HTR-8/SVneo (cell line): ENCODE measurements around the gene PTPN21.

Experiments used
- DNase-seq: peaks from one replicate; pipeline ENCODE4 v3.0.0; 2011; ENCODE audit warnings: low spot score, mixed read lengths; ENCODE audit not compliant: insufficient read length
- FAIRE-seq: peaks from 2 replicates; lab custom pipeline; 2011; peaks lifted over from hg19 to GRCh38; lab: Jason Lieb, UNC

Gene PTPN21

DNA sequence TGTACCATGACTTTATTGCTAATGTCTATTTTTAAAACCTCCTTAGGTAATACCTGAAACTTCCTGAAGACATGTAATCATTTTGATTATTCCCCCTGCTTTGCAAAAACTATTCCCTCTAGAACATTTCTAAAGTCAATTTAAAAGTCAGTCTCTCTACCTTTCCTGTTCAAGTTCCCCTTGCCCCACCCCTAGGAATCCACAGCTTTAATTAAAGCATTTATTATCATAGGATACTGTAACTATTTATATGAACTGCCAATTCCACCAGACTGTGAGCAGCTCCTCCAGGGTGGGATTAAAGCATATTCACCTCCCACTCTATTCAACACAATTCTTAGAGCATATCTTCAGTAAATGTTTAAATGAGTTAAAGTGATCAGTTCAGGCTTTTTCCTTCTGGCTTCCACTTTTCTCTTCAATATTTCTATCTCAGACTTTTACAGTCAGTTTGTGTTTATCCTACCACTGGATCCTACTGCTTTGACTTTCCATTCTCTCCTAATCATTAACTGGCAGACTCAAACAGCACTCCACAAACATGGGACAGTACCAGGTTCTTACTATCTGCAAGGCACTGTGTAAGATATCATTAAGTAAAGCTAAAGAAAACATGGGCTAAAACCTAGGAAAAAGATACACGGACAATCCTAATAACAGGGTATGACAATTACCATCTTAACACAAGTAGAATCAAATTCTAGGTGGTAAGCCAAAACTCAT is 39.1 kb downstream of the PTPN21 start:
- DNase-seq, result no peak

DNA sequence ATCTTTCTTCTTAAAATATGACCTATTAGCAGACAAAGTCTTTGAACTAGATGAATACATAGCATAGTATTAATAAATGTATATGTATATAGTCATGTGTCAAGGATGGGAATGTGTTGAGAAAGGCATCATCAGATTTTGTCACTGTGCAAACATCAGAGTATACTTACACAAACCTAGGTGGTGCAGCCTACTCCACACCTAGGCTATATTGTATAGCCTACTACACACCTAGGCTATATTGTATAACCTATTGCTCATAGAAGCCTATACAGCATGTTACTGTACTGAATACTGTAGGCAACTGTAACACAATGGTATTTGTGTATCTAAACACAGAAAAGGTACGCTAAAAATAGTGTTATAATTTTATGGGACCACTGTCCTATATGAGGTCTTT is 47.6 kb downstream of the PTPN21 start:
- FAIRE-seq (no peak), DNase-seq (no peak)

More for the DNA sequence above, 39.1 kb downstream of the PTPN21 start:
- FAIRE-seq, result no peak

DNA sequence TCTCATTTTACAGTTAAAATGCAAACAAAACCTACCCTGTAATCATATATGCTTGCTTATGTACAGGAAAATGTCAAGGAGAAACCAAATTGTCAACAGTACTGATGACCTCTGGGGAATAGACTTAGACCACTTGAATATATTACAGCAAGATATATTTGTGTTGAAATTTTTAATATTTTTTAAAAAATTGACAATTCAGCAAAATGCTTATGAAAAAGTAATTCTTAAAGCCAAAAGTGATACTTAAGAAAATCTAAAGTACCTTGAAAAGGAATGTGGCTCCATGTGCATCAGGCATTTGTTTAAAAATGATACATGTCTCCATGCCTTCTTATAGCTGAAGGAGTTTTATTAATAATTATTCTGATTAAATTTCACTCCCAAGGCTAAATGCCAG is 49.2 kb downstream of the PTPN21 start:
- no peak for DNase-seq
- no peak for FAIRE-seq

GRCh38 chr14:88504602-88505001 is 50.2 kb downstream of the PTPN21 start:
- DNase-seq, result no peak
- no peak for FAIRE-seq

GRCh38 chr14:88503754-88504406 is 50.9 kb downstream of the PTPN21 start:
- DNase-seq (no peak), FAIRE-seq (no peak)

DNA sequence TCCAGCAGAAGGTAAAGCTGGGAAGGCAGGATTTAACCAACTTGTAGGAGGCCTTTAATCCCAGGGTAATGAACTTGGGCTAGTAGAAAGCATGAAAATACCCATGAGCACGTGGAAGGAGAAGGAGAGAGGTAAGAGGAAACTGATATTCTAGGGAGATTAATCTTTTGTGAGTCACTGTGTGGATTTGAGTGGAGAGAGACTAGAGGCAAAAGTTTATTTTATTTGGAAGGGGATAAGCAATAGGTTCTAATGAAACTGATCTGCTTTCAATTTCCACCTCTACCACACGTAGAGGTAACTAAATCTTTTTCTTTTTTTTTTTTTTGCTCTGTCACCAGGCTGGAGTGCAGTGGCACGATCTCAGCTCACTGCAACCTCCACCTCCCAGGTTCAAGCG is 52.1 kb downstream of the PTPN21 start:
- no peak for FAIRE-seq
- no peak for DNase-seq

- FAIRE-seq (no peak), DNase-seq (no peak)
Observed at GRCh38 chr14:88500611-88501010, 54.2 kb downstream of the PTPN21 start.

- FAIRE-seq (no peak), DNase-seq (no peak)
Observed at GRCh38 chr14:88499225-88499624, 55.6 kb downstream of the PTPN21 start.

GRCh38 chr14:88496414-88496813 is 58.4 kb downstream of the PTPN21 start:
- FAIRE-seq (no peak), DNase-seq (no peak)

- DNase-seq (no peak), FAIRE-seq (no peak)
Observed at GRCh38 chr14:88493392-88494185, 61.2 kb downstream of the PTPN21 start.

GRCh38 chr14:88492272-88493089 is 62.3 kb downstream of the PTPN21 start:
- DNase-seq (peak; percentile 64), FAIRE-seq (no peak)

GRCh38 chr14:88490168-88490567 is 64.6 kb downstream of the PTPN21 start:
- FAIRE-seq (no peak), DNase-seq (no peak)

GRCh38 chr14:88488897-88489296 is 65.9 kb downstream of the PTPN21 start:
- FAIRE-seq, result peak; percentile 13
- DNase-seq, result no peak

DNA sequence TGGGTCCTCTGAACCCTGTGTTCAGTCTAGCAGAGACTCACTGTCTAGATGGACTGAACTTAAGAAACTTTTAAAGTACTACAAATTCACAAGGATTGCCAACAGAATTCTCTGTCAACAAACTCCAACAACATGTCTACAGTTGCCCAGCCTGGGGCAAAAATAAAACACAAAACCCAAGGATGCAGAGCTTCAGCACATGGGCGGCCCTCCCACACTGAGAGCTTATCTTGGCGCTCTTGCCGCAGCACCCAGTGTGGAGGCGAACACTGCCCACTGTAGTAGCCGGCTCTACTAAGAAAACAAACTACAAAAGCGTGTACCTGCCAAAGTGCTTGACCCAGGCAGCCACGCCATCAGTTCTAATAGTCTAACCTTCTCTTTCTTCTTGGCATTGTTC is 66.7 kb downstream of the PTPN21 start:
- no peak for DNase-seq
- FAIRE-seq, result no peak

DNA sequence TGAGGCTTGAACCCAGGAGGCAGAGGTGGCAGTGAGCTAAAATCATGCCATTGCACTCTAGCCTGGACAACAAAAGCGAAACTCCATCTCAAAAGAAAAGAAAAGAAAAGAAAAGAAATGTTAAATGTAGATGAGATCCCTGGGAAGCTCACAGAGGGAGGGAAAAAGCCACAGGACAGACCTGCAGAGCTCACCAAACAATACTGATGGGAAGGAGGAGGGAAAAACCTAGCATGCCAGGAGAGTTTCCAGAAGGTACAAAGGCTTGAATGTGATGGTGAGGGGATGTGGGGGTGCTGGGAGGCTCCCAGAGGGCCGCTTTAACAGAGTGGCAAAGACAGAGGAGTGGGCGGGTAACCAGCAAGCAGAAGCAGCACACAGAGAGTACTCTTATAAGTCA is 72.3 kb downstream of the PTPN21 start:
- FAIRE-seq (no peak), DNase-seq (no peak)

- no peak for DNase-seq
- no peak for FAIRE-seq
Observed at GRCh38 chr14:88481794-88482193, 73.0 kb downstream of the PTPN21 start.

GRCh38 chr14:88481059-88481458 is 73.7 kb downstream of the PTPN21 start:
- no peak for DNase-seq
- no peak for FAIRE-seq

DNA sequence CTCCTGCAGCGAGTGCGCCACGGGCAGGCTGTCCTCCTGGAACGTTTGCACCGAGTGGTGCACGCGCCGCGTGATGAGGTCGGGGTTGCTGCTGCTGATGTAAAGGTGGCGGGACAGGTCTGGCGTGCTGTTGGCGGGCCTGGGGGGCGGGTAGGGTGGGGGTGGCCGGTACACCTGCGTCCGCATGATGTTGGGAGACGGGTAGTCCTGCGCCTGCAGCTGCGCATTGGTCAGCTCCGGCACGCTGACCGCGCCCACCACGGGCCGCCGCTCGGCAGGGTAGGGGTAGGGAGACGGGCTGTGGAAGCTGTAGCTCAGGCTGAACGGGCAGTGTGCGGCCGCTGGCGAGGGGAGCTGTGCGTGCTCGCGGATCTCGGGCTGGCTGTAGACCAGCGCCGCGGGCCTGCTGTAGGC is 75.2 kb downstream of the PTPN21 start:
- no peak for FAIRE-seq

GRCh38 chr14:88478931-88479330 is 75.9 kb downstream of the PTPN21 start:
- DNase-seq, result no peak
- FAIRE-seq, result no peak

More for the DNA sequence above, 75.2 kb downstream of the PTPN21 start:
- no peak for DNase-seq

GRCh38 chr14:88477513-88478250 is 77.1 kb downstream of the PTPN21 start:
- no peak for FAIRE-seq
- DNase-seq, result no peak
